SH-SY5Y (cell line): ENCODE measurements around the gene OSBPL3.

ENCODE experiments used
- GATA2 ChIP-seq: IDR thresholded peaks from 2 replicates; pipeline ENCODE4 v1.6.1; 2011; ENCODE audit warnings: mild to moderate bottlenecking, low read depth, low read length
- GATA3 ChIP-seq: IDR thresholded peaks from 2 replicates; pipeline ENCODE4 v1.6.1; 2011; ENCODE audit warnings: low read depth, mild to moderate bottlenecking, low read length, moderate library complexity

OSBPL3 gene

GRCh38 chr7:24888653-24889052 is 91.3 kb downstream of the OSBPL3 start:
- TF ChIP-seq GATA3 (no peak), GATA2 (no peak)

GRCh38 chr7:24885716-24886115 is 94.3 kb downstream of the OSBPL3 start:
- TF ChIP-seq GATA3: no peak
- TF ChIP-seq GATA2: no peak

GRCh38 chr7:24885305-24885704 is 94.7 kb downstream of the OSBPL3 start:
- TF ChIP-seq GATA2: no peak
- no peak for TF ChIP-seq GATA3

- TF ChIP-seq GATA3 (no peak), GATA2 (no peak)
These were observed 95.6 kb downstream of the OSBPL3 start for GRCh38 chr7:24884401-24884800.

- no peak for TF ChIP-seq GATA2
- no peak for TF ChIP-seq GATA3
These were observed 96.4 kb downstream of the OSBPL3 start for GRCh38 chr7:24883622-24884013.

- TF ChIP-seq GATA2 (no peak), GATA3 (no peak)
These were observed 96.9 kb downstream of the OSBPL3 start for GRCh38 chr7:24882989-24883621.

GRCh38 chr7:24881623-24882022 is 98.4 kb downstream of the OSBPL3 start:
- TF ChIP-seq GATA3: no peak
- no peak for TF ChIP-seq GATA2

- no peak for TF ChIP-seq GATA3
- no peak for TF ChIP-seq GATA2
These were observed 99.1 kb downstream of the OSBPL3 start for GRCh38 chr7:24880886-24881285.

GRCh38 chr7:24879291-24879690 is 100.7 kb downstream of the OSBPL3 start:
- TF ChIP-seq GATA3 (no peak), GATA2 (no peak)

GRCh38 chr7:24877790-24878311 is 102.1 kb downstream of the OSBPL3 start:
- no peak for TF ChIP-seq GATA3
- no peak for TF ChIP-seq GATA2

GRCh38 chr7:24874791-24875190 is 105.2 kb downstream of the OSBPL3 start:
- no peak for TF ChIP-seq GATA3
- TF ChIP-seq GATA2: no peak

- TF ChIP-seq GATA2: no peak
- TF ChIP-seq GATA3: no peak
These were observed 106.0 kb downstream of the OSBPL3 start for GRCh38 chr7:24873944-24874343.

- TF ChIP-seq GATA2 (no peak), GATA3 (no peak)
These were observed 108.2 kb downstream of the OSBPL3 start for GRCh38 chr7:24871770-24872169.

GRCh38 chr7:24870766-24871165 is 109.2 kb downstream of the OSBPL3 start:
- TF ChIP-seq GATA2: no peak
- TF ChIP-seq GATA3: no peak

- TF ChIP-seq GATA2 (no peak), GATA3 (no peak)
These were observed 110.4 kb downstream of the OSBPL3 start for GRCh38 chr7:24869572-24869971.

GRCh38 chr7:24868741-24869140 is 111.2 kb downstream of the OSBPL3 start:
- TF ChIP-seq GATA3 (no peak), GATA2 (no peak)
